GM21528 (cell line): ENCODE data around the gene CES2.
"Not testable (repeated sequence)": the region's sequence is repeated elsewhere in the genome, so short reads cannot be mapped to it uniquely, and the experiment has no call there.

Source experiments
- ATAC-seq: cut with Tn5 transposase; IDR thresholded peaks from one replicate; pipeline ENCODE4 v1.9.1; 2021; ENCODE audit warnings: mild to moderate bottlenecking, moderate library complexity; ENCODE audit not compliant: unreplicated experiment, low FRiP score

The CES2 gene

GRCh38 chr16:66974156-66974931, 39.0 kb downstream of the CES2 start:
- not testable (repeated sequence) for ATAC-seq

- ATAC-seq, result not testable (repeated sequence)
Measured at GRCh38 chr16:66974932-66975246, 39.6 kb downstream of the CES2 start.

- ATAC-seq, result no peak
Measured at GRCh38 chr16:66975302-66975893, 40.1 kb downstream of the CES2 start.

- no peak for ATAC-seq
Measured at GRCh38 chr16:66976746-66977145, 41.4 kb downstream of the CES2 start.

- ATAC-seq, result no peak
Measured at GRCh38 chr16:66977341-66978113, 42.2 kb downstream of the CES2 start.

- ATAC-seq, result no peak
Measured at GRCh38 chr16:66979011-66979717, 43.8 kb downstream of the CES2 start.

GRCh38 chr16:66983033-66983432, 47.7 kb downstream of the CES2 start:
- no peak for ATAC-seq

- no peak for ATAC-seq
Measured at GRCh38 chr16:66984892-66985311, 49.6 kb downstream of the CES2 start.

- no peak for ATAC-seq
Measured at GRCh38 chr16:66986559-66986958, 51.2 kb downstream of the CES2 start.

- no peak for ATAC-seq
Measured at GRCh38 chr16:66988197-66988788, 53.0 kb downstream of the CES2 start, which contains the start of gene CES4A. Gene CES4A (plus strand): TSS chr16:66988589. CDS start chr16:66988773, 184 bp downstream.

- no peak for ATAC-seq
Measured at GRCh38 chr16:66991545-66992077, 56.3 kb downstream of the CES2 start.

GRCh38 chr16:66993558-66993957, 58.2 kb downstream of the CES2 start:
- ATAC-seq, result not testable (repeated sequence)
